IPS-20b (cell line): Measurements from ENCODE around the gene PET100.
"Not testable (repeated sequence)": the region's sequence is repeated elsewhere in the genome, so short reads cannot be mapped to it uniquely, and the experiment has no call there.

Experiments
- H3K27ac ChIP-seq: one replicate; pipeline ENCODE4 v1.5.1; 2013; ENCODE audit warnings: low read length
- H3K27me3 ChIP-seq: 2 replicates; pipeline ENCODE4 v1.6.1; 2013; ENCODE audit warnings: mild to moderate bottlenecking, low read length, inconsistent platforms; ENCODE audit not compliant: insufficient read depth
- H3K36me3 ChIP-seq: 2 replicates; pipeline ENCODE4 v1.6.1; 2013; ENCODE audit warnings: low read depth, mild to moderate bottlenecking, inconsistent platforms, low read length, moderate library complexity; ENCODE audit not compliant: insufficient read depth
- H3K4me1 ChIP-seq: 2 replicates; pipeline ENCODE4 v1.6.1; 2013; ENCODE audit warnings: mild to moderate bottlenecking, control low read depth, inconsistent platforms, low read length, moderate library complexity; ENCODE audit not compliant: insufficient read depth
- H3K4me3 ChIP-seq: 2 replicates; pipeline ENCODE4 v1.5.1; 2013; ENCODE audit warnings: mild to moderate bottlenecking, low read length, inconsistent platforms
- H3K9ac ChIP-seq: 2 replicates; pipeline ENCODE4 v1.6.1; 2013; ENCODE audit warnings: low read depth, mild to moderate bottlenecking, inconsistent platforms, low read length, moderate library complexity
- H3K9me3 ChIP-seq: 2 replicates; pipeline ENCODE4 v1.6.1; 2013; ENCODE audit warnings: mild to moderate bottlenecking, low read depth, low read length, inconsistent platforms; ENCODE audit not compliant: insufficient read depth

PET100 gene

DNA sequence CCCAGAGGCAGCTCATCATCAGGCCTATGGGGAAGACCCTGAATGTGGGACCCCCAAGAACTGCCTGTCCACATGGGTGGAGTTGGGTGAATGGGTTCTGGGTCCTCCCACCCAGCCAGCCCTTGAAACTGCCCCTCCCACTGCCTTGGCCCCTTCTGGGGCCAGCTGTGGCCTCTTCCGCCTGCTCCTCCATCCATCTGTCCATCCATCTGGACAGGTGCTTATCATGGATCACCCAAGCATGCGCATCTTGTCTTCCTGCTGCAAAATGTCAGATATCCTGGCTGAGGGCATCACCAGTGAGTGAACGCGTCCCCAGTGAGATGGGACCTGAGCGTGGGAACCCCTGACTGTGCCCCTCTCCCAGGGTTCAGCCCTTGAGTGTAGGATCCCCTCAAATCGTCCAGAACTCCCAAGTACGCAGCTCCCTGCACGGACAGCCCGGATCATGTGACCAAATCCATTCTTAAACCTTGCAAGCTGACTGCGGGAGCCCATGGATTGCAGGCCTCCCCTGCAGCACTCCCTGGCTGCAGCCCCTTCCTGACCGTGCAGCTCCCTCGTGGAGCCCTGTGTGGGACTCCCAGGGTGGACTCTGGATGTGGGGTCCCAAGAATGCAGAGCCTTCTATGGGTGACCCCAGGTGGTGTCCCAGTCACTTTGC lies 9.3 kb downstream of the PET100 start:
- H3K9ac ChIP-seq, result no peak overlapping the region
- peaks cover 28% of the 10 kb centered on the region for H3K27me3 ChIP-seq
- no peaks in the 10 kb centered on the region for H3K9me3 ChIP-seq
- H3K36me3 ChIP-seq, result no peaks in the 10 kb centered on the region
- H3K27ac ChIP-seq, result no peak overlapping the region
- H3K4me1 ChIP-seq, result no peaks in the 10 kb centered on the region
- H3K4me3 ChIP-seq, result no peak overlapping the region

DNA sequence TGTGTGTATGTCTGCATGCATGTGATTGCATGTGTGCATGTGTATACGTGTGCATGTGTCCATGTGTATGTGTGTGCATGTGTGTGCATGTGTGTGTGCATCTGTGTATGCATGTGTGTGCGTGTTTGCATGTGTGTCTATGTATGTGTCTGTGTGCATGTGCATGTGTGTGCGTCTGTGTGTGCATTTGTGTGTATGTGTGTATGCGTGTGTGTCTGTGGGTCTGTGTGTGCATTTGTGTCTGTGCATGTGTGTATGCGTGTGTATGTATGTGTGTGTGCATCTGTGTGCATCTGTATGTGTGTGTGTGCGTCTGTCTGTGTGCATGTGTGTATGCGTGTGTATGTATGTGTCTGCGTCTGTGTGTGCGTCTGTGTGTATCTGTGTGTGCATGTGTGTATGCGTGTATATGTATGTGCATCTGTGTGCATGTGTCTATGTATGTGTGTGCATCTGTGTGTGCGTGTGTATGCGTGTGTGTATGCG lies 10.3 kb downstream of the PET100 start:
- Histone ChIP-seq H3K36me3 (no peaks in the 10 kb centered on the region), H3K27me3 (peaks cover 19% of the 10 kb centered on the region)

GRCh38 chr19:7640803-7641202 lies 11.2 kb downstream of the PET100 start:
- H3K27me3 ChIP-seq, result peaks cover 10% of the 10 kb centered on the region
- no peak overlapping the region for H3K4me3 ChIP-seq
- no peak overlapping the region for H3K27ac ChIP-seq
- no peaks in the 10 kb centered on the region for H3K36me3 ChIP-seq
- H3K9ac ChIP-seq, result no peak overlapping the region
- no peaks in the 10 kb centered on the region for H3K9me3 ChIP-seq
- H3K4me1 ChIP-seq, result no peaks in the 10 kb centered on the region

More for the DNA sequence above, 10.3 kb downstream of the PET100 start:
- Histone ChIP-seq H3K27ac (no peak overlapping the region), H3K4me3 (no peak overlapping the region), H3K4me1 (no peaks in the 10 kb centered on the region), H3K9ac (no peak overlapping the region), H3K9me3 (no peaks in the 10 kb centered on the region)

- Histone ChIP-seq H3K27me3 (peaks cover 2% of the 10 kb centered on the region), H3K36me3 (no peaks in the 10 kb centered on the region; the same call in 1 of the 2 replicates), H3K27ac (no peak overlapping the region), H3K9ac (no peak overlapping the region), H3K4me1 (no peaks in the 10 kb centered on the region), H3K4me3 (no peak overlapping the region), H3K9me3 (no peaks in the 10 kb centered on the region)
These were observed 12.0 kb downstream of the PET100 start for GRCh38 chr19:7641290-7642276.

GRCh38 chr19:7642295-7643030 lies 12.9 kb downstream of the PET100 start:
- Histone ChIP-seq H3K27ac (no peak overlapping the region), H3K27me3 (no peaks in the 10 kb centered on the region), H3K9me3 (no peaks in the 10 kb centered on the region), H3K36me3 (no peaks in the 10 kb centered on the region; the same call in 1 of the 2 replicates), H3K4me3 (no peak overlapping the region), H3K9ac (no peak overlapping the region), H3K4me1 (no peaks in the 10 kb centered on the region)

DNA sequence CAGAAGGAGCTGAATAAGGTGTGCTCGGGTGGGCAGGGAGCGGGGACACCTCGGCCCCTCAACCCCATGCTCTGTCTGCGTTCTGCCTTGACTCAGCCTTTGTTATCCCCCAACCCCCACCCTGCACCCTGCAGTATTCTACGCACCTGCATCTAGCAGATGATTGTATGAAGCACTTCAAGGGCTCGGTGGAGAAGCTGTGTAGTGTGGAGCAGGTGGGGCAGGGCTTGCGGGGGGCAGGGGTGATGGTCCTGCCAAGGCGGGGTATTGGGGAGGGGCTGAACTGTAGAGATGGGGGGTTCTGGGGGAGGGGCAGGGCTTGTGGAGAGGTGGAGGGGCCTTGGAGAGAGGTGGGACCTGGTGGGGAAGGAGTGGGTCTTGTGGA lies 13.4 kb downstream of the PET100 start:
- H3K4me1 ChIP-seq, result no peaks in the 10 kb centered on the region
- no peaks in the 10 kb centered on the region; the same call in 1 of the 2 replicates for H3K36me3 ChIP-seq
- no peak overlapping the region for H3K4me3 ChIP-seq
- H3K9me3 ChIP-seq, result no peaks in the 10 kb centered on the region
- no peaks in the 10 kb centered on the region for H3K27me3 ChIP-seq
- H3K9ac ChIP-seq, result no peak overlapping the region
- H3K27ac ChIP-seq, result no peak overlapping the region

DNA sequence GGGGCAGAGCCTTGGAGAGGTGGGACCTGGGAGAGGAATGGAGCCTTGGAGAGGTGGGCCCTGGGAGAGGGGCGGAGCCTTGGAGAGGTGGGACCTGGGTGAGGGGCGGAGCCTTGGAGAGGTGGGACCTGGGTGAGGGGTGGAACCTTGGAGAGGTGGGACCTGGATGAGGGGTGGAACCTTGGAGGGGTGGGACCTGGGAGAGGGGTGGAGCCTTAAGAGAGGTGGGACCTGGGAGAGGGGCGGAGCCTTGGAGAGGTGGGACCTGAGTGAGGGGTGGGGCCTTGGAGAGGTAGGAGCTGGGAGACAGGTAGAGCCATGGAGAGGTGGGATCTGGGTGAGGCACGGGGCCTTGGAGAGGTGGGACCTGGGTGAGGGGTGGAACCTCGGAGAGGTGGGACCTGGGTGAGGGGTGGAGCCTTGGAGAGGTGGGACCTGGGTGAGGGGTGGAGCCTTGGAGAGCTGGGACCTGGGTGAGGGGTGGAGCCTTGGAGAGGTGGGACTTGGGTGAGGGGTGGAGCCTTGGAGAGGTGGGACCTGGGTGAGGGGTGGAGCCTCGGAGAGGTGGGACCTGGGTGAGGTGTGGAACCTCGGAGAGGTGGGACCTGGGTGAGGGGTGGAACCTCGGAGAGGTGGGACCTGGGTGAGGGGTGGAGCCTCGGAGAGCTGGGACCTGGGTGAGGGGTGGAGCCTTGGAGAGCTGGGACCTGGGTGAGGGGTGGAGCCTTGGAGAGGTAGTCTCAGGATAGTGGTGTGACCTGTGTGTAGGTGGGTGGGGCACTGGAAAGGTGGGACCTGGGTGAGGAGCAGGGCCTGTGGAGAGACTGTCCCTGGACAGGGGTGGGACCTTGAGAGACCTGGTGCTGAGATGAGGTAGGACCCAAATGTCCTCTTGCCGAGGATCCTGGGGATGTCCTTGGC lies 14.3 kb downstream of the PET100 start:
- H3K36me3 ChIP-seq, H3K27me3 ChIP-seq, H3K9me3 ChIP-seq, H3K27ac ChIP-seq, H3K9ac ChIP-seq, H3K4me3 ChIP-seq, H3K4me1 ChIP-seq: not testable (repeated sequence)

- Histone ChIP-seq H3K4me3 (no peak overlapping the region), H3K36me3 (no peaks in the 10 kb centered on the region; the same call in 1 of the 2 replicates), H3K27ac (no peak overlapping the region), H3K9ac (no peak overlapping the region), H3K27me3 (no peaks in the 10 kb centered on the region), H3K4me1 (no peaks in the 10 kb centered on the region), H3K9me3 (no peaks in the 10 kb centered on the region)
These were observed 14.9 kb downstream of the PET100 start for GRCh38 chr19:7644550-7644877.

GRCh38 chr19:7645163-7645562 lies 15.6 kb downstream of the PET100 start:
- Histone ChIP-seq H3K4me3 (no peak overlapping the region), H3K4me1 (no peaks in the 10 kb centered on the region), H3K9me3 (no peaks in the 10 kb centered on the region), H3K9ac (no peak overlapping the region), H3K36me3 (no peaks in the 10 kb centered on the region; the same call in 1 of the 2 replicates), H3K27me3 (no peaks in the 10 kb centered on the region; the same call in 1 of the 2 replicates), H3K27ac (no peak overlapping the region)

GRCh38 chr19:7645656-7646425 lies 16.2 kb downstream of the PET100 start:
- H3K36me3 ChIP-seq, result no peaks in the 10 kb centered on the region; the same call in 1 of the 2 replicates
- no peak overlapping the region for H3K27ac ChIP-seq
- H3K4me3 ChIP-seq, result no peak overlapping the region
- H3K9ac ChIP-seq, result no peak overlapping the region
- peaks cover 2% of the 10 kb centered on the region; the same call in 1 of the 2 replicates for H3K27me3 ChIP-seq
- no peaks in the 10 kb centered on the region for H3K4me1 ChIP-seq
- no peaks in the 10 kb centered on the region for H3K9me3 ChIP-seq
